Osteocyte (in vitro differentiated cells): Measurements from ENCODE around the gene CHD5. TPM values are rescaled to one million over a fixed set of nuclear protein-coding genes. Genes with fewer than 3 reads are reported as not detected.

Experiments used
- DNase-seq: peaks from one replicate; pipeline ENCODE4 v3.0.0; 2021; ENCODE audit warnings: mixed read lengths; ENCODE audit not compliant: unreplicated experiment; ENCODE audit errors: extremely low spot score
- H3K27ac Mint-ChIP-seq: one replicate; pipeline ENCODE4 v1.8.0; 2021; ENCODE audit warnings: mild to moderate bottlenecking, mixed read lengths; ENCODE audit not compliant: unreplicated experiment
- H3K27me3 Mint-ChIP-seq: one replicate; pipeline ENCODE4 v1.8.0; 2021; ENCODE audit warnings: mixed read lengths; ENCODE audit not compliant: unreplicated experiment
- H3K36me3 Mint-ChIP-seq: one replicate; pipeline ENCODE4 v1.8.0; 2021; ENCODE audit warnings: mixed read lengths; ENCODE audit not compliant: unreplicated experiment
- H3K4me1 Mint-ChIP-seq: one replicate; pipeline ENCODE4 v1.8.0; 2021; ENCODE audit warnings: mixed read lengths; ENCODE audit not compliant: unreplicated experiment
- H3K4me3 Mint-ChIP-seq: one replicate; pipeline ENCODE4 v1.8.0; 2021; ENCODE audit warnings: mild to moderate bottlenecking, moderate library complexity, mixed read lengths; ENCODE audit not compliant: unreplicated experiment
- H3K9me3 Mint-ChIP-seq: one replicate; pipeline ENCODE4 v1.8.0; 2021; ENCODE audit warnings: mixed read lengths; ENCODE audit not compliant: unreplicated experiment
- total RNA-seq: library from RNA; stranded (reverse); gene quantifications from 2 replicates; pipeline ENCODE4 v1.2.1, GENCODE V29; 2021
- TF ChIP-seq, protein P1 (sequence below): fragments of 200-600 bp; sonication (generic); IDR thresholded peaks from 2 replicates; pipeline ENCODE4 v1.5.0; 2021; ENCODE audit warnings: antibody characterized with exemption, mild to moderate bottlenecking, moderate library complexity

The CHD5 gene
- total RNA-seq, 1 donor from 2014 or later, result 0.43 TPM

DNA sequence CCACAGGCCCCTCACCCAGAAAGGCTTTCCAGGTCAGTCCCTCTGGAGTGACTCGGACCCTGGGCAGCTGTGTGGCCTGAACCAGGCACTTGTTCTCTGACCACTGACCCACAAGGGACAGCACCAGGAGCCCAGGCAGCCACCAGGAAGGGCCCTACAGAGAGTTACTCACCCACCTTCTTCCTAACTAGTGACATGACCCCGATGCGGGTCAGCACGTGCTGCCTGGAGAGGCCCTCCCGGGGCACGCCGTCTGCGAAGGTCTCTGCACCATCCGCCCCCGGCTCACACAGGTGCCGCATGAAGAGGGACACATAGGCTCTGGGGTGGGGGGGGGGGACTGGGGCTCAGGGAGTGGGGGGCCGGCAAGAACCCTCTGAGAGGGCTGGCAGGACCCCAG lies 55.8 kb downstream of the CHD5 start:
- no peak overlapping the region for H3K4me3 Mint-ChIP-seq
- DNase-seq, result no peak
- TF ChIP-seq, protein P1, sequence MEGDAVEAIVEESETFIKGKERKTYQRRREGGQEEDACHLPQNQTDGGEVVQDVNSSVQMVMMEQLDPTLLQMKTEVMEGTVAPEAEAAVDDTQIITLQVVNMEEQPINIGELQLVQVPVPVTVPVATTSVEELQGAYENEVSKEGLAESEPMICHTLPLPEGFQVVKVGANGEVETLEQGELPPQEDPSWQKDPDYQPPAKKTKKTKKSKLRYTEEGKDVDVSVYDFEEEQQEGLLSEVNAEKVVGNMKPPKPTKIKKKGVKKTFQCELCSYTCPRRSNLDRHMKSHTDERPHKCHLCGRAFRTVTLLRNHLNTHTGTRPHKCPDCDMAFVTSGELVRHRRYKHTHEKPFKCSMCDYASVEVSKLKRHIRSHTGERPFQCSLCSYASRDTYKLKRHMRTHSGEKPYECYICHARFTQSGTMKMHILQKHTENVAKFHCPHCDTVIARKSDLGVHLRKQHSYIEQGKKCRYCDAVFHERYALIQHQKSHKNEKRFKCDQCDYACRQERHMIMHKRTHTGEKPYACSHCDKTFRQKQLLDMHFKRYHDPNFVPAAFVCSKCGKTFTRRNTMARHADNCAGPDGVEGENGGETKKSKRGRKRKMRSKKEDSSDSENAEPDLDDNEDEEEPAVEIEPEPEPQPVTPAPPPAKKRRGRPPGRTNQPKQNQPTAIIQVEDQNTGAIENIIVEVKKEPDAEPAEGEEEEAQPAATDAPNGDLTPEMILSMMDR, result no peak
- H3K27ac Mint-ChIP-seq, result no peak overlapping the region
- no peaks in the 10 kb centered on the region for H3K27me3 Mint-ChIP-seq
- no peaks in the 10 kb centered on the region for H3K9me3 Mint-ChIP-seq
- no peaks in the 10 kb centered on the region for H3K4me1 Mint-ChIP-seq
- H3K36me3 Mint-ChIP-seq, result no peaks in the 10 kb centered on the region

DNA sequence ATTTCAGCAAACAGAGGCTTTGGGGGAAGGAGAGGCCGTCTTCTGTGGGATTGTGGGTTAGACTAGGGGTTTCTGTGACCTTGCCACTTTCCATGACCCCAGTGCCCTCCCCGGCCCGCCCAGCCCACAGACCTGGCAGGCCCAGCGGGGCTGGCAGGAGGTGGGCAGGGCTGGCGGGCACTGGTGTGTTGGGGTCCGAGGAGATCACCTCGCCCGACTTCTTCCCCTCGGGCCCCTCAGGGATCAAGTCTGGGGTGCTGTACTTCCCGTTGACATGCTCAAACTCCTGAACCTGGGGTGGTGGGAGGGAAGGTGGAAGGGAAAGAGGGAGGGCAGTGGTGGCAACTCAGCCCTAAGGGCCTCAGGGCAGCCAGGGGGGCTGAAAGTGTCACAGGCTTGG lies 56.3 kb downstream of the CHD5 start:
- Mint-ChIP-seq H3K4me1 (no peaks in the 10 kb centered on the region), H3K27ac (no peak overlapping the region), H3K27me3 (no peaks in the 10 kb centered on the region), H3K9me3 (no peaks in the 10 kb centered on the region), H3K4me3 (no peak overlapping the region), H3K36me3 (no peaks in the 10 kb centered on the region)
- TF ChIP-seq, protein P1, result no peak
- no peak for DNase-seq

DNA sequence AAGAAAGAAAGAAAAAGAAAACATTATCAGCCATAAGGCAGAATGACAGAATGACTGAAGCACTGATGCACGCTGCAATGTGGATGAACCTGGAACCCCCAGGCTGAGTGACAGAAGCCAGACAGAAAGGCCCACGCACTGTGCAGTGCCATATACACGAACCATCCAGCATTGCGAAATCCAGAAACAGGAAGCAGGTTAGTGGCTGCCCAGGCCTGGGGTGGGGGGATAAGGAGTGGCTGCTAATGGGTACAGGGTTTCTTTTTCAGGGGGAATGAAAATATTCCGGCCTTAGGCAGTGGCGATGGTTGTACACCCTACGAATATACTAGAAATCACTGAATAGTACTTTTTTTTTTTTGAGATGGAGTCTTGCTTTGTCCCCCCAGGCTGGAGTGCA lies 57.0 kb downstream of the CHD5 start:
- no peaks in the 10 kb centered on the region for H3K36me3 Mint-ChIP-seq
- H3K9me3 Mint-ChIP-seq, result no peaks in the 10 kb centered on the region
- no peaks in the 10 kb centered on the region for H3K4me1 Mint-ChIP-seq
- no peaks in the 10 kb centered on the region for H3K27me3 Mint-ChIP-seq
- DNase-seq, result no peak
- H3K27ac Mint-ChIP-seq, result no peak overlapping the region
- TF ChIP-seq, protein P1, result no peak
- H3K4me3 Mint-ChIP-seq, result no peak overlapping the region

DNA sequence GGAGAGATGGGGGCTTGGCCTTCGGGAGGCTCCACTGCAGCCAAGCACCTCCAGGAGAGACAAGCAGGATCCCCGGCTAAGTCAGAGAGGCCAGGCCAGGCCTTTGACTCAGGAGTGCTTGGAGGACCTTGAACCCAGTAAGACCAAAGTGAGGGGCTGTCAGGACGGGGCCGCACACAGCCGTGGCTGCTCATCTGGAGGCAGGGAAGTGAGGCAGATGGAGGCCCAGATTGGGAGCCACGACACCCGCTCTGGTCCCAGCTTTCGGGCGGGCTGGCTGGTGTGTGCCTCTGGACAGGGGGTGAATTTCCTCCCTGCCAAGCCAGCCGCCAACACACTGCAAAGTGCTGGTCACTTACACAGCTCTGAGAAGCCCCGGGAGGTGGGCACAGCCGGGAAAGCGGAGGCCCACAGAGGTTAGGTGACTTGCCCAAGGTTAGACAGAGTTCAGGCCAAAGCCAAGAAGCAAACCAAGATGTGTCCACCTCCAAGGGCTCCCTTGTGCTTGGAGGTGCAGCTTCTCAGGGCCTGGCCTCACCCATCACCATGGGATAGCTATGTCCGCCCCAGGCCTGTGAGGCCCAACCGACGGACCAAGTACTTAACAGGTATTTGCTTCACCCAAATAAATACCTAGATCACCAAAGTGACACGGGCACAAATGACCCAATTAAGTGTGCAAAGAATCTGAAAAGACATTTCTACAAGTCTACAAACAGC lies 58.3 kb downstream of the CHD5 start:
- Mint-ChIP-seq H3K4me1 (no peaks in the 10 kb centered on the region), H3K27ac (no peak overlapping the region), H3K4me3 (no peak overlapping the region), H3K36me3 (no peaks in the 10 kb centered on the region), H3K27me3 (no peaks in the 10 kb centered on the region), H3K9me3 (peaks cover 5% of the 10 kb centered on the region)
- TF ChIP-seq, protein P1, result no peak
- DNase-seq, result no peak

DNA sequence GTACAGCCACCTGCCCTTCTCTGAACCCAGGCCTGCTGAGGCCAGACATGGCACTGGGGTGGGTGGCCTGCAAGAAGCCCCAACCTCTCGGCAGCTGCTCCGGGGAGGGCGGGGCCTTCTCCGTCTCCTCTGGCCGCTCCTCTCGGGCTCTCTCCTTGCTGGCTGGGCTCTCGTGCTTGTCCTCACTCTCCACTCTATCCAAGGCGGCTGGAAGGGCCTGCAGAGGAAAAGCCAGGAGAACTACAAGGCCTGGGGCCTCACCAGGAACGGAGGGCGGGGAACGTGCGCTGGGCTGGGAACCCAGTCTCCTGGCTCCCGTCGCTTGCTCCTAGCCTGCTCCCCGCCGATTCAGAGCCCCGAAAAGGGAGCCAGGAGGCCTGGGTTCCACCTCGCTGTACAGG lies 59.1 kb downstream of the CHD5 start:
- no peak overlapping the region for H3K27ac Mint-ChIP-seq
- no peaks in the 10 kb centered on the region for H3K27me3 Mint-ChIP-seq
- H3K4me1 Mint-ChIP-seq, result peaks cover 6% of the 10 kb centered on the region
- peaks cover 8% of the 10 kb centered on the region for H3K9me3 Mint-ChIP-seq
- no peak for DNase-seq
- no peaks in the 10 kb centered on the region for H3K36me3 Mint-ChIP-seq
- TF ChIP-seq, protein P1, result no peak
- H3K4me3 Mint-ChIP-seq, result no peak overlapping the region
